Activated CD4-positive, alpha-beta T cell treated with anti-CD3 and anti-CD28 coated beads, Interleukin-2, amount 10 ng/mL, durations not matched to agents 24 days and 14 days (primary cell): ENCODE measurements around the gene ITGAD. TPM values are rescaled to one million over a fixed set of nuclear protein-coding genes. Genes with fewer than 3 reads are reported as not detected.

ENCODE experiments used
- DNase-seq: peaks from one replicate; pipeline ENCODE4 v3.0.0; 2022
- H3K27ac Mint-ChIP-seq: one replicate; pipeline ENCODE4 v1.8.0; 2022; ENCODE audit warnings: mild to moderate bottlenecking, mixed read lengths
- H3K27me3 Mint-ChIP-seq: one replicate; pipeline ENCODE4 v1.8.0; 2022; ENCODE audit warnings: mixed read lengths
- H3K36me3 Mint-ChIP-seq: one replicate; pipeline ENCODE4 v1.8.0; 2022; ENCODE audit warnings: low read depth, mild to moderate bottlenecking, mixed read lengths
- H3K4me1 Mint-ChIP-seq: one replicate; pipeline ENCODE4 v1.8.0; 2021; ENCODE audit warnings: mixed read lengths
- H3K4me3 Mint-ChIP-seq: one replicate; pipeline ENCODE4 v1.8.0; 2022; ENCODE audit warnings: mild to moderate bottlenecking, moderate library complexity, mixed read lengths
- H3K9me3 Mint-ChIP-seq: one replicate; pipeline ENCODE4 v1.8.0; 2021; ENCODE audit warnings: mixed read lengths
- intact Hi-C: fragments of 100-400 bp; cut with micrococcal nuclease; formaldehyde crosslinking; loops from one replicate; pipeline ENCODE4 v1.15.1; 2023
- total RNA-seq: library from RNA; stranded (reverse); gene quantifications from 2 replicates; pipeline ENCODE4 v1.2.3, GENCODE V29; 2022

ITGAD gene
- total RNA-seq, 1 donor from 2014 or later = not detected

DNA sequence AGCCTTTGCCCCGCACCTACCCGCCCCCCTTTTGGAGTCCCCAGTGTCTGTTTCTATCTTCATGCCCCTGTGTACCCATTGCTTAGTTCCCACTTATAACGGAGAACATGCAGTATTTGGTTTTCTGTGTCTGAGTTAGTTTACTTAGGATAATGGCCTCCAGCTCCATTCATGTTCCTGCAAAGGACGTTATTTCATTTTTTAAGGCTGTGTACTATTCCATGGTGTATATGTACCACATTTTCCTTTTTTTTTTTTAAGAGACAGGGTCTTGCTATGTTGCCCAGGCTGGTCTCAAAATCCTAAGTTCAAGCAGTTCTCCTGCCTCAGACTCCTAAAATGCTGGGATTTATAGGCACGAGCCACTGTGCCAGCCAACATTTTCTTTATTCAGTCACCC is 74.7 kb downstream of the ITGAD start:
- peaks cover 17% of the 10 kb centered on the region for H3K36me3 Mint-ChIP-seq
- H3K27me3 Mint-ChIP-seq = peaks cover 20% of the 10 kb centered on the region
- no peak overlapping the region for H3K27ac Mint-ChIP-seq
- no peaks in the 10 kb centered on the region for H3K9me3 Mint-ChIP-seq
- peaks cover 18% of the 10 kb centered on the region for H3K4me1 Mint-ChIP-seq
- intact Hi-C loops = no loop called here
- no peak for DNase-seq
- no peak overlapping the region for H3K4me3 Mint-ChIP-seq

DNA sequence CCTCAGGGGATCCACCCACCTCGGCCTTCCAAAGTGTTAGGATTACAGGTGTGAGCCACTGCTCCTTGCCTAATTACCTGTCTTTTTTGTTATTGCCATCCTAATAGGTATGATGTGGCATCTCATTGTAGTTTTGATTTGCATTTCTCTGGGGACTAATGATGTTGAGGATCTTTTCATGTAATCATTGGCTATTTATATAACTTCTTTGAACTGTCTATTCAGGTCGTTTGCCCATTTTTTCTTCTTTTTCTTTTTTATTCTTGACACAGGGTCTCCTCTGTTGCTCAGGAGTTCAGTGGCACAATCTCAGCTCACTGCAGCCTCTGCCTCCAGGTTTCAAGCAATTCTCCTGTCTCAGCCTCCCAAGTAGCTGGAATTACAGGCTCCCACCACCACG is 77.5 kb downstream of the ITGAD start:
- Mint-ChIP-seq H3K4me1 (peaks cover 20% of the 10 kb centered on the region), H3K27me3 (peaks cover 37% of the 10 kb centered on the region), H3K9me3 (no peaks in the 10 kb centered on the region), H3K27ac (no peak overlapping the region), H3K36me3 (peaks cover 7% of the 10 kb centered on the region), H3K4me3 (no peak overlapping the region)
- intact Hi-C loops = no loop called here
- no peak for DNase-seq

DNA sequence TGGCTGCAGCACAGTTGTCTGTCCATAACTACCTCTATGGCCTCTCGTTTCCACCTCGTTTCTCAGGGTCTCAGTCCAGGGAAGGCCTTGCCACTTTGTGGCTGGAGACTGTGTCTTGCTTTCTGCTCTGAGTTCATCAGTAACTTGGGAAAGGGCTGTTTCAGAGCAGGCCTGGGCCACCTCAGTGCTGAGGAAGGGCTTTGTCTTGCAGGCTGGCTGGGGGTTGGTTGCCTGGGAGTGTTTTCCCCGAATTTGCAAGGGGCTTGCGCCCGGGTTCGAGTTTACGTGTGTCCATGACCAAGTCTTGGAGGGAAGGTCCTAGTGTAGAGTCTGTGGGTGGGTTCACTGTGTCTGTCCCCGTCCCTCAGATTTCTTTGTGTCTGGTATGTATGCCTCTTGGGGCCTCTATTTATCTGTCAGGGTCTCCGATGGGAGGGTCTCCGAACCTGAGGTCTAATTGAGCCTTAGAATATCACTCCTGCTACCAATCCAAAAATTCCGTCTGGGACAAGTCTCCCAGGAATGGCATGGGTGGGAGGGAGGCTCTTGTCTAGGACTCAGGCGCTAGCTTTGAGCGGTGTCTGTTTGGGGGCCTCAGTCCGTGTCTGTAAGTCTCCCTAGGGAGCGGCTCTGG is 78.2 kb downstream of the ITGAD start:
- Mint-ChIP-seq H3K4me3 (peak overlapping the region; percentile 33), H3K9me3 (no peaks in the 10 kb centered on the region), H3K4me1 (peaks cover 24% of the 10 kb centered on the region), H3K27ac (no peak overlapping the region), H3K36me3 (peaks cover 6% of the 10 kb centered on the region), H3K27me3 (peaks cover 40% of the 10 kb centered on the region)
- DNase-seq = peak; percentile 58
- intact Hi-C loops = no loop called here

DNA sequence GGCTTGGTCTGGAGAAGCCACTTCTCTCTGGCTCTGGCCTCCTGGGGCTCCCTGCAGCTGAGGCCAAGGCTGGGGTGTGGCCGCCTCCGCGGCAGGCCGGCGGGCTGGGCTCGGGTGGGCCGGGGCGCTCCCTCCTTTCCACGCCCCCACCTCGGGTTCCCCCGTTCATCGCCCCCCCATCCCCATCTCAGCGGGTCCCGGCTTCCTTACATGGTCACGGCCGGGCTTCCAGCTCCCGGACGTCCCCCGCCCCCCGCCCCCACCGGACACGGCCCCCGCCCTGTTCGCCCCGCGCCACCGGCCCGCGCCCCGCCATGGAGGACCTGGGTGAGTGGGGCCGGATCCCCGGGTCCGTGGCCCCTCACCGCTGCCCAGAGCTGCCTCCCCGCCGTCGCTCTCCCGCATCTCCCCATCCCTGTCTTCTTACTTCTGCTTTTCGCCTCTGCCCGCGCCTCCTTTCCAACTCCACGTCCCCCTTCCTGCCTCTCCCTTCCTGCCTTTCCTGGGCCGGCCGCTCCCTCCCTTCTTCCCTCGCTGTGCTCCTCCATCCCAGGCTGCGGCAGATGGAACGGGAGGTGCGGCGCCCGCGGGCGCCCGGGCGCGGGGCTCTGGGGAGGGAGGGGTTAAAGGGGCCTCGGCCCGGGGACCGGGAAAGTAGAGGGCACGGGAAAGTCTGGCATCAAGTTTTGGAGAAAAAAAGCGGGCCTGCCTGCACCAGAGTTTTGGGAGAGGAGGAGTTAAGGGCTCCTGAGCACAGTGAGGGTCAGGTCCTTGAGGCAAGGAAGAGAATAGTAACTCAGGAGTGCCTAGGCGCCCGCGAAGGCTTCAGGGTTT is 79.0 kb downstream of the ITGAD start, which contains the start of gene TGFB1I1:
Gene TGFB1I1, plus strand, starts transcription at position 278 of the 834 bp plus-strand sequence. Its CDS starts 37 bp downstream, at position 315.
- Mint-ChIP-seq H3K36me3 (peaks cover 2% of the 10 kb centered on the region), H3K4me1 (peaks cover 24% of the 10 kb centered on the region), H3K27me3 (peaks cover 44% of the 10 kb centered on the region), H3K9me3 (no peaks in the 10 kb centered on the region), H3K27ac (no peak within 1 kb of the TSS), H3K4me3 (peak within 1 kb of the TSS; percentile 67)
- DNase-seq = peak; percentile 55
- intact Hi-C loops = no loop called here

DNA sequence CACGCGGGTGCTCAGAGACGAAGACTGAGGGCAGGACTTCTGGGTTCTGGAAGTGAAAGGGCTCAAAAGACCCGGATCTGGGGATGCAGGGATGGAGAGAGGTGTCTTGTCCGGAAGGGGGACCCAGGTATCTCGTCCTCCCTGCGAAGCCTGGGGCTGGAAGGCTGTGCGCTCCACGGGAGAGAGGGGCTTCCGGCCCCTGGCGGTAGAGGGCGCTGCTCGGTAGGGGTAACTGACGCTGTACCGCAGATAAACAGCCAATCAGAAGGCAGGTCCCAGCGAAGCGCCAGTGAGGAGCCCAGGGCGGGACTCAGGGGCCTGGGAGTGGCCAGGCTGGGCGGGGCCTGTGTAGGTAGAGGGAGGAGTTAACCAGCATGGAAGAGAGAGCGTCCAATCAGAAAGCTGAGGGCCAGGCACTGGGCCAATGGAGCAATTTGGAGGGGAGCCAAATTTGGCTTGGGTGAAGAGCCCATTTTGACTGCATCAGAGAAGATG is 79.6 kb downstream of the ITGAD start:
- peak; percentile 82 for DNase-seq
- Mint-ChIP-seq H3K4me1 (peaks cover 18% of the 10 kb centered on the region), H3K27me3 (peaks cover 44% of the 10 kb centered on the region), H3K9me3 (no peaks in the 10 kb centered on the region), H3K27ac (no peak overlapping the region), H3K36me3 (no peaks in the 10 kb centered on the region), H3K4me3 (peak overlapping the region; percentile 67)
- intact Hi-C loops = no loop called here

DNA sequence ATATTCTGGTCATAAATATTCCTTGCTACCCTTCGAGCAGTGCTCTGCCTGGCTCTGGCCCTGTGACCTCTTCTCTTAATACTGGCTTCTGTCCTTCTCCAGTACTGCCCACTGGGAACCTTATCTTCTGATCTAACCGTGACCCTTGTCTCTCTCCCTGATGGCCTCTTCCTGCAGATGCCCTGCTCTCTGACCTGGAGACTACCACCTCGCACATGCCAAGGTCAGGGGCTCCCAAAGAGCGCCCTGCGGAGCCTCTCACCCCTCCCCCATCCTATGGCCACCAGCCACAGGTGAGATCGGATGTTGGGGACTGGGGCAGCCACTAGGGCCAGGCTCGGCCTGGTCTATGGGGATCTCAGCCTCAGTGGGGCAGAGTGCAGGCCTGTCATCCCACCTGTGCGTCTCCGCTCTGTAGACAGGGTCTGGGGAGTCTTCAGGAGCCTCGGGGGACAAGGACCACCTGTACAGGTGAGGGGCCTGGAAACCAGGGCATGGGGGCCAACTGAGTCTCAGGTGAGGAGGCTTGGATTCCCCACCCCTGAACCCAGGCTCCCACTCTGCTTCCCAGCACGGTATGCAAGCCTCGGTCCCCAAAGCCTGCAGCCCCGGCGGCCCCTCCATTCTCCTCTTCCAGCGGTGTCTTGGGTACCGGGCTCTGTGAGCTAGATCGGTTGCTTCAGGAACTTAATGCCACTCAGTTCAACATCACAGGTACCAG is 80.3 kb downstream of the ITGAD start:
- no peaks in the 10 kb centered on the region for H3K36me3 Mint-ChIP-seq
- H3K4me1 Mint-ChIP-seq = peaks cover 19% of the 10 kb centered on the region
- no peak overlapping the region for H3K4me3 Mint-ChIP-seq
- no peak overlapping the region for H3K27ac Mint-ChIP-seq
- H3K27me3 Mint-ChIP-seq = peaks cover 44% of the 10 kb centered on the region
- intact Hi-C loops = no loop called here
- peak; percentile 54 for DNase-seq
- H3K9me3 Mint-ChIP-seq = no peaks in the 10 kb centered on the region

DNA sequence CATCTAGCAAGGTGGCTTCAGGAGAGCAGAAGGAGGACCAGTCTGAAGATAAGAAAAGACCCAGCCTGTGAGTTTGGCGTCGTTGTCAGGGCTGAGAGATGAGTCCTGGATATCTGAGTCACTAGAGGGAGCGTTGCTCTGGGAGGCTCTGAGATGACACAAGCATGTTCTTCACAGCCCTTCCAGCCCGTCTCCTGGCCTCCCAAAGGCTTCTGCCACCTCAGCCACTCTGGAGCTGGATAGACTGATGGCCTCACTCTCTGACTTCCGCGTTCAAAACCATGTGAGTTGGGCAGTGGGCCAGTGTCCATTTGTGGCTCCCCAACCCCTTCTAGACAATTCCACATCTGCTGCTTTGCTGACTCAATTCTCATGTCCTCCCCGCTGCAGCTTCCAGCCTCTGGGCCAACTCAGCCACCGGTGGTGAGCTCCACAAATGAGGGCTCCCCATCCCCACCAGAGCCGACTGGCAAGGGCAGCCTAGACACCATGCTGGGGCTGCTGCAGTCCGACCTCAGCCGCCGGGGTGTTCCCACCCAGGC is 81.1 kb downstream of the ITGAD start:
- no peak overlapping the region for H3K27ac Mint-ChIP-seq
- intact Hi-C loops = no loop called here
- H3K27me3 Mint-ChIP-seq = peaks cover 44% of the 10 kb centered on the region
- H3K9me3 Mint-ChIP-seq = no peaks in the 10 kb centered on the region
- H3K36me3 Mint-ChIP-seq = no peaks in the 10 kb centered on the region
- H3K4me1 Mint-ChIP-seq = peaks cover 19% of the 10 kb centered on the region
- peak; percentile 55 for DNase-seq
- peak overlapping the region; percentile 3 for H3K4me3 Mint-ChIP-seq

DNA sequence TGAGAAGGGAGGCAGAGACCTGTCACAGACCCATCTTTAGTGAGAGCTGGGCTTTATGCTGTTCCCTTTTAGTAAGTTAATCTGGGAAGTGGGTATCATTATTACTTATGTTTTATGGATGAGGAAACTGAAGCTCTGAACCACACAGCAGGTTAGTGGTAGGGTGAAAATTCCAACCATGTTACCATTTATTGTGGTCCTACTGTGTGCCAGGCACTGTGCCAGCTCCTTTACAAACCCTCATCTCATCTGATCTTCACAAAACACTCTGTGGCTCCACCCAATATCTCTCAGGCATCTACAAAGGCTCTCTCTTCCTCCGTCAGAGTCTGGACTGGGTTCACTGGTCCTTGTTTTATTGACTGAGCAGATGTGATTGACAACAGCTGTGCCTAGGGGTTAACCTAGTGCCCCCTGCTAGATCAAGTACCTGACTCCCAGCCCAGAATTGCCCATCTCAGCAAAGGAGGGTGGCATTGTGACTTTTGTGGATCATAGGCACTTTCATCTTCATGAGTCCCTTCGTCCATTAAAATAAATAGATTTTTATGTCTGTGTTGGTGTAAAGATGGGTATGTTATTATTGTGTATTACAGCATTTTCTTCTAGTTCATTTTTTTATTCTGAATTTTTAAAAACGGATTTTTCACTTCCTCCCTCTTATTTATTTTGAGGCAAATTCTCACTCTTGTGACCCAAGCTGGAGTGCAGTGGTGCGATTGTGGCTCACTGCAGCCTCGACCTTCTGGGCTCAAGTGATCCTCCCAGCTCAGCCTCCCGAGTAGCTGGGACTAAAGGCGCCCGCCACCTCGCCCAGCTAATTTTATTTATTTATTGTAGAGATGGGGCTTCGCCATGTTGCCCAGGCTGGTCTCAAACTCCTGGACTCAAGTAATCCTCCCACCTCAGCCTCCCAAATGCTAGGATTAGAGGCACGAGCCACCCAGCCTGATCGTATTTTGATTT is 81.9 kb downstream of the ITGAD start:
- no peaks in the 10 kb centered on the region for H3K36me3 Mint-ChIP-seq
- peaks cover 19% of the 10 kb centered on the region for H3K4me1 Mint-ChIP-seq
- DNase-seq = no peak
- intact Hi-C loops = loop anchor here (5.0 kb wide), 1 partner anchor 392 kb away; no protein-coding TSS in a partner anchor
- no peak overlapping the region for H3K27ac Mint-ChIP-seq
- no peak overlapping the region for H3K4me3 Mint-ChIP-seq
- peaks cover 49% of the 10 kb centered on the region for H3K27me3 Mint-ChIP-seq
- no peaks in the 10 kb centered on the region for H3K9me3 Mint-ChIP-seq

DNA sequence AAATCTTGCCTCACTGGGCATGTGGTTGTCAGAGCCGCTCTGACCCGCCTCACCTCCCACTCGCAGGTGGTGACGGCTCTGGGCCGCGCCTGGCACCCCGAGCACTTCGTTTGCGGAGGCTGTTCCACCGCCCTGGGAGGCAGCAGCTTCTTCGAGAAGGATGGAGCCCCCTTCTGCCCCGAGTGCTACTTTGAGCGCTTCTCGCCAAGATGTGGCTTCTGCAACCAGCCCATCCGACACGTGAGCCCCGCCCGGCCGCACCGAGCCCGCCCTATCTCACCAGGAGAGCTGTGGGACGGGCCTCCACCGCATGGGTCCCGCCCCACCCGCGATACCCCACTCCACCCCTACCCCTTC is 82.8 kb downstream of the ITGAD start:
- Mint-ChIP-seq H3K4me3 (peak overlapping the region; percentile 90), H3K9me3 (no peaks in the 10 kb centered on the region), H3K4me1 (peaks cover 19% of the 10 kb centered on the region), H3K27ac (no peak overlapping the region), H3K36me3 (no peaks in the 10 kb centered on the region), H3K27me3 (peaks cover 49% of the 10 kb centered on the region)
- intact Hi-C loops = loop anchor here (5.0 kb wide), 1 partner anchor 391 kb away; no protein-coding TSS in a partner anchor
- DNase-seq = peak; percentile 64

Other genes starting within 250 kb of the ITGAD start
- 0.33 and 0.59 TPM in 2 replicates for gene PRSS36, start 243.3 kb upstream of the ITGAD start, total RNA-seq
- gene FUS, start 213.2 kb upstream of the ITGAD start, total RNA-seq = 936 and 955 TPM in 2 replicates
- 15.6 and 17.1 TPM in 2 replicates for gene PYCARD, start 190.6 kb upstream of the ITGAD start, total RNA-seq
- 0.05 and 0.09 TPM in 2 replicates for gene TRIM72, start 179.2 kb upstream of the ITGAD start, total RNA-seq
- not detected in 2 replicates for gene PYDC1, start 176.2 kb upstream of the ITGAD start, total RNA-seq
- 16.8 and 18.2 TPM in 2 replicates for gene ITGAM, start 133.4 kb upstream of the ITGAD start, total RNA-seq
- gene ITGAX, start 38.2 kb upstream of the ITGAD start, total RNA-seq = 44.3 and 45.9 TPM in 2 replicates
- not detected in 2 replicates for gene COX6A2, start 35.0 kb downstream of the ITGAD start, total RNA-seq
- gene ZNF843, start 49.5 kb downstream of the ITGAD start, total RNA-seq = 0.09 and 0.16 TPM in 2 replicates
- gene ARMC5, start 66.2 kb downstream of the ITGAD start, total RNA-seq = 9.9 and 10.5 TPM in 2 replicates
- gene TGFB1I1, start 78.8 kb downstream of the ITGAD start, total RNA-seq = 0.49 and 1.5 TPM in 2 replicates
- not detected in 2 replicates for gene SLC5A2, start 89.8 kb downstream of the ITGAD start, total RNA-seq
- 40.9 and 41.1 TPM in 2 replicates for gene RUSF1, start 115.1 kb downstream of the ITGAD start, total RNA-seq
- gene AHSP, start 134.6 kb downstream of the ITGAD start, total RNA-seq = not detected in 2 replicates